SK-N-SH (cell line): ENCODE measurements around the gene FOXP1. TPM values are rescaled to one million over a fixed set of nuclear protein-coding genes. Genes with fewer than 3 reads are reported as not detected.
A peak's percentile ranks its signal among the peaks of the same experiment; 100 is the strongest.

ENCODE experiments used
- CTCF ChIA-PET: fragments of 300-600, 350-600 bp; formaldehyde crosslinking; extraction: SDS; loops from one replicate; lab custom pipeline; 2021; lab: Yijun Ruan, JAX
- POLR2A ChIA-PET: fragments of 350-600 bp; sonication (Branson Sonifier 250); formaldehyde crosslinking; extraction: SDS; loops from one replicate; lab custom pipeline; 2020; ENCODE audit warnings: antibody characterized with exemption, inconsistent platforms; lab: Yijun Ruan, JAX
- DNase-seq: peaks from one replicate; pipeline ENCODE4 v3.0.0; 2012
- H2AFZ ChIP-seq: fragments of 200-600 bp; sonication (generic); 2 replicates; pipeline ENCODE4 v1.8.1; 2016; ENCODE audit warnings: antibody characterized with exemption, mild to moderate bottlenecking, low read depth
- H3F3A ChIP-seq: fragments of 200-600 bp; sonication (generic); replicated peaks from 2 replicates; pipeline ENCODE3; 2016; ENCODE audit warnings: antibody characterized with exemption, mild to moderate bottlenecking; ENCODE audit not compliant: insufficient read depth
- H3K27ac ChIP-seq, 2 experiments: fragments of 200-500 bp in 1 of 2; fragments of 200-600 bp in 1 of 2; sonication (Bioruptor generic) in 1 of 2; sonication (generic), shearing (Covaris generic) in 1 of 2; 2 replicates each; pipeline versions ENCODE4 v1.5.1 to v1.6.1; 2014 to 2016; ENCODE audit warnings: low read depth in 2 of 2, inconsistent platforms in 1 of 2, low read length in 1 of 2, mild to moderate bottlenecking in 1 of 2, mixed read lengths in 1 of 2
- H3K27me3 ChIP-seq: fragments of 200-600 bp; sonication (generic), shearing (Covaris generic); 2 replicates; pipeline ENCODE4 v1.6.1; 2016; ENCODE audit warnings: mixed run types; ENCODE audit not compliant: insufficient read depth
- H3K36me3 ChIP-seq, 2 experiments: fragments of 200-500 bp in 1 of 2; fragments of 200-600 bp in 1 of 2; sonication (Bioruptor generic) in 1 of 2; sonication (generic) in 1 of 2; replicated peaks in 1 of 2; 2 replicates each; pipeline versions ENCODE3 to v1.5.1; 2014 to 2016; ENCODE audit warnings: low read length in 1 of 2, mild to moderate bottlenecking in 1 of 2; ENCODE audit not compliant: insufficient read depth in 2 of 2, control insufficient read depth in 1 of 2
- H3K4me1 ChIP-seq, 2 experiments: fragments of 200-500 bp in 1 of 2; fragments of 200-600 bp in 1 of 2; sonication (Bioruptor generic) in 1 of 2; sonication (generic), shearing (Covaris generic) in 1 of 2; 2 replicates each; pipeline versions ENCODE4 v1.5.1 to v1.6.1; 2014 to 2016; ENCODE audit warnings: low read depth in 1 of 2, low read length in 1 of 2, mixed run types in 1 of 2; ENCODE audit not compliant: insufficient read depth in 2 of 2, control insufficient read depth in 1 of 2
- H3K4me2 ChIP-seq: fragments of 200-600 bp; sonication (generic), shearing (Covaris generic); 2 replicates; pipeline ENCODE4 v1.6.1; 2017; ENCODE audit warnings: mixed run types
- H3K4me3 ChIP-seq, 2 experiments: fragments of 200-500 bp in 1 of 2; fragments of 200-600 bp in 1 of 2; sonication (Bioruptor generic) in 1 of 2; sonication (generic), shearing (Covaris generic) in 1 of 2; 2 replicates each; pipeline versions ENCODE4 v1.5.1 to v1.8.1; 2014 to 2016; ENCODE audit warnings: low read depth in 2 of 2, inconsistent platforms in 1 of 2, low read length in 1 of 2, mild to moderate bottlenecking in 1 of 2, mixed read lengths in 1 of 2, moderate library complexity in 1 of 2
- H3K79me2 ChIP-seq: fragments of 200-600 bp; sonication (generic); 2 replicates; pipeline ENCODE4 v1.8.1; 2017; ENCODE audit warnings: mild to moderate bottlenecking; ENCODE audit not compliant: insufficient read depth
- H3K9ac ChIP-seq: fragments of 200-600 bp; sonication (generic); 2 replicates; pipeline ENCODE4 v1.6.1; 2017; ENCODE audit warnings: mixed run types
- H3K9me2 ChIP-seq: fragments of 200-600 bp; sonication (generic); 2 replicates; pipeline ENCODE4 v1.6.1; 2017; ENCODE audit warnings: mixed run types
- H3K9me3 ChIP-seq: fragments of 200-600 bp; sonication (generic); 2 replicates; pipeline ENCODE4 v1.6.1; 2017; ENCODE audit warnings: mixed run types, mild to moderate bottlenecking, moderate library complexity
- H4K20me1 ChIP-seq: fragments of 200-600 bp; sonication (generic); 2 replicates; pipeline ENCODE4 v1.6.1; 2017; ENCODE audit warnings: mild to moderate bottlenecking, mixed run types; ENCODE audit not compliant: insufficient read depth
- CTCF ChIP-seq: fragments of 200-600 bp; sonication (generic); IDR thresholded peaks from 2 replicates; pipeline ENCODE4 v1.6.1; 2017; ENCODE audit warnings: antibody characterized with exemption, mild to moderate bottlenecking, moderate library complexity
- EP300 ChIP-seq, 2 experiments: IDR thresholded peaks; 2 replicates each; pipeline versions ENCODE4 v1.4.0 to v1.6.1; 2012; ENCODE audit warnings: borderline replicate concordance in 1 of 2, low read depth in 1 of 2, low read length in 1 of 2
- FOSL2 ChIP-seq: IDR thresholded peaks from 2 replicates; pipeline ENCODE4 v1.4.0; 2012; ENCODE audit warnings: low read depth, mild to moderate bottlenecking, moderate library complexity, borderline replicate concordance
- GABPA ChIP-seq: IDR thresholded peaks from 2 replicates; pipeline ENCODE4 v1.4.0; 2012; ENCODE audit warnings: low read depth, mild to moderate bottlenecking
- GATA2 ChIP-seq: sonication (generic); formaldehyde crosslinking; IDR thresholded peaks from 2 replicates; pipeline ENCODE4 v1.5.0; 2020; ENCODE audit warnings: mild to moderate bottlenecking, missing genetic modification reagents
- IRF3 ChIP-seq: fragments of 150-350 bp; IDR thresholded peaks from 2 replicates; pipeline ENCODE4 v1.6.1; 2016; ENCODE audit warnings: mild to moderate bottlenecking, low read depth, low read length
- JUND ChIP-seq: IDR thresholded peaks from 2 replicates; pipeline ENCODE4 v1.4.0; 2012
- PBX3 ChIP-seq: IDR thresholded peaks from 2 replicates; pipeline ENCODE4; 2012
- TAF1 ChIP-seq: IDR thresholded peaks from 2 replicates; pipeline ENCODE4 v1.6.1; 2012; ENCODE audit warnings: low read depth, mild to moderate bottlenecking, low read length, moderate library complexity, borderline replicate concordance
- TCF12 ChIP-seq: IDR thresholded peaks from 2 replicates; pipeline ENCODE4 v1.4.0; 2012
- WGBS: methylation state at CpG from one replicate; pipeline ENCODE4 v1.1.6; 2017; ENCODE audit warnings: low lambda C conversion rate; 5-methylcytosine and 5-hydroxymethylcytosine counted together
- polyA plus RNA-seq, 3 experiments: library from polyadenylated mRNA; depleted of rRNA; stranded (reverse); fragments of >200 nt; gene quantifications; 2 replicates each; pipeline ENCODE4 v1.2.3, GENCODE V29; 2012
- TF ChIP-seq, protein P1 (sequence below): fragments of 150-350 bp; IDR thresholded peaks from 2 replicates; pipeline ENCODE4 v1.6.1; 2017; ENCODE audit warnings: antibody characterized with exemption, low read length, low read depth, borderline replicate concordance
- TF ChIP-seq, protein P2 (sequence below): IDR thresholded peaks from 2 replicates; pipeline ENCODE4 v1.4.0; 2012; ENCODE audit warnings: low read depth
- TF ChIP-seq, protein P3 (sequence below): IDR thresholded peaks from 2 replicates; pipeline ENCODE4 v1.4.0; 2012; ENCODE audit warnings: low read depth, borderline replicate concordance

FOXP1 gene
- polyA plus RNA-seq, 1 of the 3 experiments (the other 2 are of a cell fraction): 8.8 TPM

DNA sequence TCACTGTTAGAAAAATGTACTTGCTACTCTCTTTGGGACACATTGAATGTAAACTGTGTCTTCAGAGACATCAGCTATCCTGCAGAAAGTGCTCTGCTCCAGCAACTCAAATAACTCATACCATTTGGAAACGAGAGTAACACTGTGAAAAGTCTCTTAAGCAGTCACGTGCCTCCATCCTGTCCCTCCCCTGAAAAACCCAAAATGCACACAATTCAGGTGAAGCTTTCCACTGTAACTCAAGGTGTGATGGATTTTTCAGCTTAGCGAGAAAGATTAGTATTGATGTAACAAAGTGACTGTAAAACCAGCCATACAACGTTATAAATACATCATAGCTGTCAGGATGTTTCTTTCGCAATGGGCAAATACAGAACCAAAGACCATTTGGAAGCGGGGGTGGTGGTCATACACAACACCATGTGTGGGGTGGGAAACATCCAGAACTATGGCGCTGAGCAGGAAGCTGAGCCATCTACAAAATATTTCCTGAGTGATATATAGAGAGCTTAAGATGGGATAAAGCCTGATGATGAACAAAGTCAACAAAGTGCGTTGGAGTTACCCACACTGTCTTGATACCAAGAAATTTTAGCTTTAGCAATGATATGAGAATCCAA lies 332.3 kb downstream of the FOXP1 start:
- peak overlapping the region; percentile 69; the same call in 1 of the 2 replicates for H3K9ac ChIP-seq
- peaks cover 18 to 71% of the 10 kb centered on the region in 2 experiments for H3K4me1 ChIP-seq

DNA sequence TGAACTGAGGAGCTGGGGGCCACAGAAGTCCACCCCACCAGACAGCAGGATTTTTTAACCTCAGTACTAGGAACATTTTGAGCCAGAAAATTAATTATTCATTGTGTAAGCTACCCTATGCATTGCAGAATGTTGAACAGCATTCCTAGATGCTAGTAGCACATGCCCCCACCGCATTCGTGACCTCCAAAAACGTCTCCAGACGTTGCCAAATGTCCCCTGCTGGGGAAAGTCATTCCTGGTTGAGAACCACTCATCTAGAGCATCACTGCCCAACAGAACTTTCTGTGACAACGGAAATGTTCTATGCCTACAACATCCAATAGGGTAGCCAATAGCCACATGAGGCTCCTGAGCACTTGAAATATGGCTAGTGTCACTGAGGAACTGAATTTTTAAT lies 333.5 kb downstream of the FOXP1 start:
- ChIA-PET CTCF (no interaction called here), POLR2A (no interaction called here)
- Histone ChIP-seq H3K4me2 (0 out of 2 replicates have a peak overlapping the region, but pooled peaks have one; percentile 22), H2AFZ (no peak overlapping the region), H3K9ac (no peak overlapping the region), H3K4me1 (peaks cover 27 to 78% of the 10 kb centered on the region in 2 experiments), H4K20me1 (no peaks in the 10 kb centered on the region), H3K9me2 (no peaks in the 10 kb centered on the region), H3F3A (peaks cover 79% of the 10 kb centered on the region), H3K27ac (peak overlapping the region in 1 of 2 experiments; percentile 99; a peak in 2 of 4 replicates), H3K79me2 (peaks cover 71% of the 10 kb centered on the region), H3K27me3 (no peaks in the 10 kb centered on the region), H3K9me3 (no peaks in the 10 kb centered on the region), H3K36me3 (no peaks in the 10 kb centered on the region), H3K4me3 (no peak overlapping the region)
- 93% methylated on average over 5 of the region's 5 CpGs for WGBS
- no peak for DNase-seq
- TF ChIP-seq TAF1 (no peak), TCF12 (no peak), PBX3 (no peak), GATA2 (CRISPR knock-in tag) (no peak), IRF3 (no peak), CTCF (no peak)
- TF ChIP-seq, protein P1, sequence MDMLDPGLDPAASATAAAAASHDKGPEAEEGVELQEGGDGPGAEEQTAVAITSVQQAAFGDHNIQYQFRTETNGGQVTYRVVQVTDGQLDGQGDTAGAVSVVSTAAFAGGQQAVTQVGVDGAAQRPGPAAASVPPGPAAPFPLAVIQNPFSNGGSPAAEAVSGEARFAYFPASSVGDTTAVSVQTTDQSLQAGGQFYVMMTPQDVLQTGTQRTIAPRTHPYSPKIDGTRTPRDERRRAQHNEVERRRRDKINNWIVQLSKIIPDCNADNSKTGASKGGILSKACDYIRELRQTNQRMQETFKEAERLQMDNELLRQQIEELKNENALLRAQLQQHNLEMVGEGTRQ: no peak
- TF ChIP-seq, protein P2, sequence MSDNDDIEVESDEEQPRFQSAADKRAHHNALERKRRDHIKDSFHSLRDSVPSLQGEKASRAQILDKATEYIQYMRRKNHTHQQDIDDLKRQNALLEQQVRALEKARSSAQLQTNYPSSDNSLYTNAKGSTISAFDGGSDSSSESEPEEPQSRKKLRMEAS: no peak

More for the DNA sequence above, 332.3 kb downstream of the FOXP1 start:
- 43% methylated on average over 8 of the region's 8 CpGs for WGBS
- H3K36me3 ChIP-seq: no peaks in the 10 kb centered on the region
- CTCF ChIA-PET: interaction anchor here (1.2 kb wide), 1 partner anchor 190 kb away, joined by 4 read pairs; no protein-coding TSS in a partner anchor
- H3K27me3 ChIP-seq: no peaks in the 10 kb centered on the region
- H3K9me2 ChIP-seq: no peaks in the 10 kb centered on the region
- peak overlapping the region in 1 of 2 experiments; percentile 99; a peak in 2 of 4 replicates for H3K27ac ChIP-seq
- H4K20me1 ChIP-seq: no peaks in the 10 kb centered on the region
- H3K9me3 ChIP-seq: no peaks in the 10 kb centered on the region
- POLR2A ChIA-PET: no interaction called here
- no peak overlapping the region for H2AFZ ChIP-seq
- TF ChIP-seq, protein P2: 0 out of 2 replicates have a peak, but pooled peaks have one; percentile 39
- peak; percentile 48; the same call in 1 of the 2 replicates for TF ChIP-seq PBX3
- TF ChIP-seq GABPA: no peak
- TF ChIP-seq EP300 (IDR thresholded peaks at IDR 0.05; ENCODE audit: borderline replicate concordance in 1 of 2, low read depth in 1 of 2, low read length in 1 of 2): peak in 1 of 2 experiments; percentile 49; a peak in 1 of 4 replicates
- peak; percentile 61 for TF ChIP-seq TCF12
- TF ChIP-seq, protein P3, sequence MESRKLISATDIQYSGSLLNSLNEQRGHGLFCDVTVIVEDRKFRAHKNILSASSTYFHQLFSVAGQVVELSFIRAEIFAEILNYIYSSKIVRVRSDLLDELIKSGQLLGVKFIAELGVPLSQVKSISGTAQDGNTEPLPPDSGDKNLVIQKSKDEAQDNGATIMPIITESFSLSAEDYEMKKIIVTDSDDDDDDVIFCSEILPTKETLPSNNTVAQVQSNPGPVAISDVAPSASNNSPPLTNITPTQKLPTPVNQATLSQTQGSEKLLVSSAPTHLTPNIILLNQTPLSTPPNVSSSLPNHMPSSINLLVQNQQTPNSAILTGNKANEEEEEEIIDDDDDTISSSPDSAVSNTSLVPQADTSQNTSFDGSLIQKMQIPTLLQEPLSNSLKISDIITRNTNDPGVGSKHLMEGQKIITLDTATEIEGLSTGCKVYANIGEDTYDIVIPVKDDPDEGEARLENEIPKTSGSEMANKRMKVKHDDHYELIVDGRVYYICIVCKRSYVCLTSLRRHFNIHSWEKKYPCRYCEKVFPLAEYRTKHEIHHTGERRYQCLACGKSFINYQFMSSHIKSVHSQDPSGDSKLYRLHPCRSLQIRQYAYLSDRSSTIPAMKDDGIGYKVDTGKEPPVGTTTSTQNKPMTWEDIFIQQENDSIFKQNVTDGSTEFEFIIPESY: no peak
- TF ChIP-seq TAF1: no peak
- TF ChIP-seq FOSL2: peak; percentile 44; the same call in 1 of the 2 replicates
- peak; percentile 50; the same call in 1 of the 2 replicates for TF ChIP-seq JUND
- peaks cover 74% of the 10 kb centered on the region for H3K79me2 ChIP-seq
- H3K4me2 ChIP-seq: peak overlapping the region; percentile 49; the same call in 1 of the 2 replicates
- H3F3A ChIP-seq: peaks cover 79% of the 10 kb centered on the region
- DNase-seq: no peak
- no peak overlapping the region for H3K4me3 ChIP-seq
